Stimulated activated CD8-positive, alpha-beta memory T cell treated with anti-CD3 and anti-CD28 coated beads, Interleukin-15, amount 100 ng/mL, for 4 hours (primary cell): ENCODE data around the gene MDP1.

ENCODE experiments used
- DNase-seq, 2 donors: peaks; one replicate each; pipeline ENCODE4 v3.0.0-alpha.2; 2020; ENCODE audit warnings: low read depth in 2 of 2

Gene MDP1

GRCh38 chr14:24181371-24182077, 34.3 kb downstream of the MDP1 start:
- DNase-seq = no peak

GRCh38 chr14:24179961-24180796, 35.7 kb downstream of the MDP1 start:
- DNase-seq = no peak

DNA sequence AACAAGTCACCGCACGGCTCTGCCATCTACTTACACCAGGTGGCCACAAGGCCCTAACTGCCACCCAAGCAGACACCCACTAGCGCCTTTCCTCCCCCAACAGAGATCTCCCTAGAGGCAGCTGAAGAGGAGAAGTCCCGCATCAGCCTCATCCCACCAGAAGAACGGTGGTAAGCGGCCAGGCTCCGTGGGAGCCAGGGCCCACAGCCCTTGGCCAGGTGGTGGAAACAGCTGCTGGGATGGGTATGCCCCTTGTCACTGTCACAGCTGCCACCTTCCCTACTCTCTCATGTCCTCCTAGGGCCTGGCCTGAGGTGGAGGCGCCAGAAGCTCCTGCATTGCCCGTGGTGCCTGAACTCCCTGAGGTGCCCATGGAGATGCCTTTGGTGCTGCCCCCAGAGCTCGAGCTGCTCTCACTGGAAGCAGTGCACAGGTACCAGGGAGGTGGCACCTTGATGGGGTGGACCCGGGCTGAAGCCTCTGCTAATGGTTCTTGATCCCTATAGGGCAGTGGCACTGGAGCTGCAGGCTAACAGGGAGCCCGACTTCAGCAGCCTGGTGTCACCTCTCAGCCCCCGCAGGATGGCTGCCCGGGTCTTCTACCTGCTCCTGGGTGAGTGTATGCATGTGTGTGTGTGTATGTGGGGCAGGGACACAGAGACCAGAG, 36.4 kb downstream of the MDP1 start:
- no peak for DNase-seq

DNA sequence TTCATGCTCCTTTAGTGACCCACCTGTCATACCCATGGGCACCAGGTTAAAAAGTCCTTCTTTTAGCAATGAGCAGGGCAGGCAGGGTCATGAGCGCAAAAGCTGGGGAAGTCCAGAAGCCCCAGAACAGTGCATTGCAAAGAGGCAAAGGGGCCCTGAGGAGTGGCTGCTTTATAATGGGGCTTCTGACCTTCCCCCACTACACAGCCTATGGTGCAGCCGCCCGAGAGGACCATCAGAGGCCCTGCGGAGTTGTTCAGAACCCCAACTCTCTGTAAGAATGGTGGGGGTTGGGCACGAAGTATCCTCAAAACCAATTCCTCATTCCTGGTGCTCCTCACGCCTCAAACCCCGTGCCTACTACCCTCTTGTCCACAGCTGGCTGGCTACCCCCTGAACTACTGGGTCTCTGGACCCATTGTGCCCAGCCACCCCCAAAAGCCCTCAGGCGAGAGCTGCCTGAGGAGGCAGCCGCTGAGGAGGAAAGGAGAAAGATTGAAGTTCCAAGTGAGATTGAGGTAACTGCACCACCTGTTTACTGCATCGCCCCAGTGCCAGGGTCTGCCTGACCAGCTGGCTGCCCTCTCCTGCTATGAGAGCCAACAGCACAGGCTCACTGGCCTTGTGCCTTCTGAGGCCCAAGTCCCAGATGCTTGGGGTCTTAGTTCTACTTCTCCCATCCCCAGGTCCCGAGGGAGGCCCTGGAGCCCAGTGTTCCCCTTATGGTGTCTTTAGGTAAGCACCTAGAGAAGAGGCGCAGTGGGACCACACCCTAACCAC, 37.3 kb downstream of the MDP1 start:
- no peak for DNase-seq

GRCh38 chr14:24177891-24178290, 38.0 kb downstream of the MDP1 start:
- DNase-seq = no peak

DNA sequence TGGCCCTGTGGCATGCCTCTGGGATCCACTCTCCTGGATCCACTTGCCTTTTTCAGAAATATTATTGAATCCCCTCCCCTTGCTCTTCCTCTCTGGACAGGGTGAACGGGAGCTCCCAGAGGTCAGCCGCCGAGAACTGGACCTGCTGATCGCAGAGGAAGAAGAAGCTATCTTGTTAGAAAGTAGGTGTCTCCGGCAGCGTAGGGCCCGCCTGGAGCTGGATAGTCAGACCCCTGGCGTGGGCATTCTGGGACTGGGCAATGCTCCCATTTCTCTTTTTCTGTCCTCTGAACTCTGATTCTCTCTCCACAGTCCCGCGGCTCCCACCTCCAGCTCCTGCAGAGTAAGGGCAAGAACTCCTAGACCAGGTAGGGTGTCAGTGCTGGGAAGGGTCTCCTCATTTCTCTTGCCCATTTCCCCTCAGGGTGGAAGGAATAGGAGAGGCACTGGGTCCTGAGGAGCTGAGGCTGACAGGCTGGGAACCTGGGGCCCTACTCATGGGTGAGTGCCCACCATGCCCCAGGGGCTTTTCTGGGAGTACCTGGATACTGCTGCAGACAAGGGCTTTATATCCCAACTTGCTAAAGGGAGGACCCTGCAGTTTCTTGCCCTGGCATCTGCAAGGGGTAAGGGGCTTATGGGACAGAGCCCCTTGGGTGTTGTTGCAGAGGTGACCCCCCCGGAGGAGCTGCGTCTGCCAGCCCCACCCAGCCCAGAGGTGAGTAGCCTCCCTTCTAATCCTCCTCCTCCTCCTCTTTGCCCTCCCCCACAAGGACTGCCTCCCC, 38.6 kb downstream of the MDP1 start:
- no peak for DNase-seq

- DNase-seq = no peak
Observed at GRCh38 chr14:24176599-24176998, 39.3 kb downstream of the MDP1 start.

DNA sequence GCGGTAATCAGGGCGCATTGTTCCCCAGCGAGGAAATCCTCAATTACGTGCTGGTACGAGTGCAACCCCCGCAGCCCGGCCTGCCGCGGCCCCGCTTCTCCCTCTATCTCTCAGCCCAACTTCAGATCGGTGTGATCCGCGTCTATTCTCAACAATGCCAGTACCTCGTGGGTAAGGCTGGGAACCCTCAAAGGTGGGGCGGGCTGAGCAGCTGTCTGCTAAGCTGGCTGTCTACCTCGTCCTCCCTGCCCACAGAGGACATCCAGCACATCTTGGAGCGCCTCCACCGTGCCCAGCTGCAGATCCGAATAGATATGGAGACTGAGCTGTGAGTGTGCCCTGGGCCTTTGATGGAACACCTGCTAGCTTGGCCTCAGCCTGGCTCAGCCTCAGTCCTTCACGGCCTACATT, 43.0 kb downstream of the MDP1 start:
- DNase-seq = no peak

- no peak for DNase-seq
Observed at GRCh38 chr14:24172261-24172860, 43.5 kb downstream of the MDP1 start.

GRCh38 chr14:24171422-24172260, 44.2 kb downstream of the MDP1 start, which contains the start of gene REC8:
Gene REC8 (plus strand): TSS chr14:24172080. CDS start chr14:24172553, 473 bp downstream.
- DNase-seq = peak; percentile 41 to 43

DNA sequence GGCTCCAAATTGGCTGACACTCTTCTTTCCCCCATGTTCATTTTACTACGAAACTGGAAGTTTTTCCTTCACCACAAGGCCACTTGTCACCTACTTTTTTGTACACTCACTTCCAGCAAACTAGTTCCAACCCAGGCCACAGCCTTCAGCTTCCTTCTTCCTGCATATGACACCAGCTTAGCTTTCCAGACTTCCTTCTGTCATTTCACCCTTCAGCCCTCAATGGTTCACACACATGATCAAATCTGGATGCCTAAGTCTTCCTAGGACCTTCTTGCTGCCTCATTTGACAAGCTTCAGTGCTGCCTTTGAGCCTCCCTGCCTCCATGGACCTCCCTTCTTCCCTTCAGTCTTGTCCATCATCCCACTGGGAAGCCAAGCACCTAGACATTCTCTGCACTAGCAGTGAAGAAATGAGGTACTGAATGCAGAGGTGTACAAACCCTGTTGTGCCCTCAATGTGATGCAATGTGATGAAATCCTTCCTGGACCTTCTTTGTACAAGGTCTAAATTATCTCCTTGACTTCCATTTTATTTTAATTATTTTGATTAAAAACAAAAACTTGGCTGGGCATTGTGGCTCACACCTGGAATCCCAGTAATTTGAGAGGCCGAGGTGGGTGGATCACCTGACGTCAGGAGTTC, 48.3 kb downstream of the MDP1 start:
- no peak for DNase-seq

- DNase-seq = no peak
Observed at GRCh38 chr14:24165785-24166184, 50.1 kb downstream of the MDP1 start.

GRCh38 chr14:24164518-24164991, 51.3 kb downstream of the MDP1 start:
- no peak for DNase-seq
